Suprapubic skin (tissue), 3 donors: ENCODE data around the gene NUFIP1.

ENCODE experiments used
- POLR2A ChIP-seq, 2 donors: fragments of 450-650 bp; IDR thresholded peaks; one replicate each; pipeline ENCODE4 v1.6.1; 2017; ENCODE audit warnings: antibody characterized with exemption in 2 of 2, mild to moderate bottlenecking in 2 of 2, moderate library complexity in 2 of 2
- TF ChIP-seq, protein P1 (sequence below), 2 donors: fragments of 200-600 bp in 1 of 2; fragments of 450-650 bp in 1 of 2; sonication (generic) in 1 of 2; IDR thresholded peaks; one replicate each; pipeline ENCODE4 v1.5.1; 2016 to 2019; ENCODE audit warnings: antibody characterized with exemption in 2 of 2, mild to moderate bottlenecking in 1 of 2, moderate library complexity in 1 of 2

- TF ChIP-seq POLR2A (IDR thresholded peaks at IDR 0.05), result peak in 1 of 2 donors; percentile 48
- TF ChIP-seq, protein P1, sequence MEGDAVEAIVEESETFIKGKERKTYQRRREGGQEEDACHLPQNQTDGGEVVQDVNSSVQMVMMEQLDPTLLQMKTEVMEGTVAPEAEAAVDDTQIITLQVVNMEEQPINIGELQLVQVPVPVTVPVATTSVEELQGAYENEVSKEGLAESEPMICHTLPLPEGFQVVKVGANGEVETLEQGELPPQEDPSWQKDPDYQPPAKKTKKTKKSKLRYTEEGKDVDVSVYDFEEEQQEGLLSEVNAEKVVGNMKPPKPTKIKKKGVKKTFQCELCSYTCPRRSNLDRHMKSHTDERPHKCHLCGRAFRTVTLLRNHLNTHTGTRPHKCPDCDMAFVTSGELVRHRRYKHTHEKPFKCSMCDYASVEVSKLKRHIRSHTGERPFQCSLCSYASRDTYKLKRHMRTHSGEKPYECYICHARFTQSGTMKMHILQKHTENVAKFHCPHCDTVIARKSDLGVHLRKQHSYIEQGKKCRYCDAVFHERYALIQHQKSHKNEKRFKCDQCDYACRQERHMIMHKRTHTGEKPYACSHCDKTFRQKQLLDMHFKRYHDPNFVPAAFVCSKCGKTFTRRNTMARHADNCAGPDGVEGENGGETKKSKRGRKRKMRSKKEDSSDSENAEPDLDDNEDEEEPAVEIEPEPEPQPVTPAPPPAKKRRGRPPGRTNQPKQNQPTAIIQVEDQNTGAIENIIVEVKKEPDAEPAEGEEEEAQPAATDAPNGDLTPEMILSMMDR (IDR thresholded peaks at IDR 0.05), result peak; percentile 78 to 79
These were observed 70.8 kb downstream of the NUFIP1 start for GRCh38 chr13:44918326-44919103.
